ENCODE measurements around the gene ANG. TPM values are rescaled to one million over a fixed set of nuclear protein-coding genes. Genes with fewer than 3 reads are reported as not detected.

Gene ANG
- total and polyA plus RNA-seq, 9 of the 15 experiments (the other 6 are each of a cell fraction or from before 2014, with no cell fraction given): 0.21 to 0.73 (median 0.34) TPM; not detected in 4

GRCh38 chr14:20680363-20680762 is 8.2 kb upstream of the ANG start (continued):
- no peak for TF ChIP-seq ZNF592 (IDR thresholded peaks at IDR 0.05)
- no peak for TF ChIP-seq MAX (CRISPR knock-in tag; IDR thresholded peaks at IDR 0.05)
- TF ChIP-seq PHF8 (IDR thresholded peaks at IDR 0.05; ENCODE audit: borderline replicate concordance, low read length): no peak
- no peak for TF ChIP-seq ZNF140 (CRISPR knock-in tag; IDR thresholded peaks at IDR 0.05)
- no peak for TF ChIP-seq HEY1 (CRISPR knock-in tag; IDR thresholded peaks at IDR 0.05; ENCODE audit: borderline replicate concordance)
- no peak for TF ChIP-seq CC2D1A (IDR thresholded peaks at IDR 0.05)
